ENCODE data around the gene HNRNPH2. TPM values are rescaled to one million over a fixed set of nuclear protein-coding genes. Genes with fewer than 3 reads are reported as not detected.

Gene HNRNPH2
- total RNA-seq, 1 donor from 2014 or later, result 55.6 TPM

DNA sequence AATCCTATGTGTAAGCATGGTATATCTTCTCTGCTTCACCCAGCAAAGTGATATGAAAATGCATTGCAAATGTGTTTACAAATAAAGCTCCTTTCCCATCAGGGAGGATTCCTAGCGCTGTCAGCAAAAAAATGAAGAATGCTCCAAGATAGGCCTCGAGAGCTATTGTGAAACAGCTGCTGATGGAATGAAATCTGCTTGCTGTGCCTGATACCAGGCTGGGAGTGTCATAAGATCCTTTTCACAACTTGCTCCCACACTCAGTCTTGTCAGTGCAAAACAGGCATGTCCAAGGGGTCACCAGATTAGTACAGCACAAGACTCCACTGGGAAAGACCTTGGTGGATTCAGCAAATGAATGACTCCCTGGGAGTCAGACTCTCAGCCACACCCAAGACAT is 34.1 kb downstream of the HNRNPH2 start:
- intact Hi-C loops (cut with DNase I), result no loop called here
- no peak for DNase-seq (ENCODE audit: low spot score)

DNA sequence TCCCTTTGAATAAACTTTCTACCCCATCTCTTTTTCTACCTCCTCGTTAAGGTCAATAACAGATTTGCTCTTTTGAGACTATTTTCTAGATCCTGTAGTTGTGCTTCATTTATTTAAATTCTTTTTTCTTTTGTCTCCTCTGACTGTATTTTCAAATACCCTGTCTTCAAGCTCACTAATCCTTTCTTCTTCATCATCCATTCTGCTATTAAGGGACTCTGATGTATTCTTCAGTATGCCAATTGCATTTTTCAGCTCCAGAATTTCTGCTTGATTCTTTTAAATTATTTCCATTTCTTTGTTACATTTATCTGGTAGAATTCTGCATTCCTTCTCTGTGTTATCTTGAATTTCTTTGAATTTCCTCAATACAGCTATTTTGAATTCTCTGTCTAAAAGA is 41.3 kb downstream of the HNRNPH2 start:
- DNase-seq (ENCODE audit: low spot score), result no peak
- intact Hi-C loops (cut with DNase I), result no loop called here

- DNase-seq (ENCODE audit: low spot score), result no peak
- intact Hi-C loops (cut with DNase I), result no loop called here
Observed at GRCh38 chrX:101450085-101450484, 42.1 kb downstream of the HNRNPH2 start.

- DNase-seq (ENCODE audit: low spot score), result no peak
- intact Hi-C loops (cut with DNase I), result no loop called here
Observed at GRCh38 chrX:101450961-101451360, 42.9 kb downstream of the HNRNPH2 start.

GRCh38 chrX:101452056-101452455 is 44.0 kb downstream of the HNRNPH2 start:
- DNase-seq (ENCODE audit: low spot score), result no peak
- intact Hi-C loops (cut with DNase I), result no loop called here

DNA sequence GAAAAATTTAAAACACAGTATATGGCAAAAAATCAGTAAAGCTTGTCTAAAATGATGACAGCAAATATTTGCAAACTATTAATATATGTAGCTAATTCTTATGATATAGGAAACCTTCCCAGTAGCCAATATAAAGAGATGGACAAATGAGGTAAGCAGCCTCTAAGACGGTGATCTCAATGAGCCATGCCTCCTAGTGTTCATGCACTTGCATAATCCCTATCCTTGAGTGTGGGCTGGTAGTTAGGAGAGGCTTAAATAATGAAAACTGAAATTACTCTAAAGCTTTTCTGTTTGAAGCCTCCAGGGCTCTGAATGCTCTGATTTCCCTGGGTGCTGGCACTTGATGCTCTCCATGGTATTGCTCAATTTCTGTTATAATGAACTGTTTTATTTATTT is 52.6 kb downstream of the HNRNPH2 start:
- DNase-seq (ENCODE audit: low spot score), result no peak
- intact Hi-C loops (cut with DNase I), result no loop called here

DNA sequence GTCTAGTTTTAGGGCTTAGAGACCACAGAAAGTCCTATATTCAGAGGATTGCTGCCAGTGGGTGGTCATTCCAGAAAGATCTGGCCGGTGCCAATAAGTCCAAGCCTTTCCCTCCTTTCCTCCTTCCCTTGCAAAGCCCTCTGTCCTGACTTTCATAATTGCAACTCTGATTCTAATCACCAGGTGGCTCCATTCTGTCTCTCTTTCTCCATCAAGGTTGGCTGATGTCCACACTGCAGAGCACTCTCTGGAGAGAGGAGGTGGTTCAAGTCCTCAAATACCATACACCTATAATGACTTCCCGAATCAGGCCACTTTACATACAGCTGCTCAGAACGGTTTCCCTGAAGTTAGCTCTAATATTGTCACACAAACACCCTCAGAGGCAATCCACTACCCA is 54.9 kb downstream of the HNRNPH2 start:
- no peak for DNase-seq (ENCODE audit: low spot score)
- intact Hi-C loops (cut with DNase I), result no loop called here

Other genes starting within 250 kb of the HNRNPH2 start
- not detected for gene DRP2, start 188.4 kb upstream of the HNRNPH2 start, total RNA-seq
- not detected for gene TAF7L, start 116.9 kb upstream of the HNRNPH2 start, total RNA-seq
- 24.8 TPM for gene TIMM8A, start 59.5 kb upstream of the HNRNPH2 start, total RNA-seq
- gene BTK, start 22.0 kb upstream of the HNRNPH2 start, total RNA-seq, result 1.3 TPM
- 57.5 TPM for gene RPL36A, start 17.2 kb upstream of the HNRNPH2 start, total RNA-seq
- 6.8 TPM for gene GLA, start 297 bp upstream of the HNRNPH2 start, total RNA-seq
- 7.4 TPM for gene ARMCX4, start 77.2 kb downstream of the HNRNPH2 start, total RNA-seq
- 33.2 TPM for gene ARMCX1, start 142.3 kb downstream of the HNRNPH2 start, total RNA-seq
- 45.4 TPM for gene ARMCX6, start 209.8 kb downstream of the HNRNPH2 start, total RNA-seq
- 82.2 TPM for gene ARMCX3, start 214.9 kb downstream of the HNRNPH2 start, total RNA-seq